MG63 (cell line): ENCODE measurements around the gene CAPG. TPM values are rescaled to one million over a fixed set of nuclear protein-coding genes. Genes with fewer than 3 reads are reported as not detected.

Experiments used
- DNase-seq: peaks from one replicate; pipeline ENCODE4 v3.0.0-alpha.2; 2020
- H3K27me3 ChIP-seq: fragments of 250-450 bp; sonication (Bioruptor Pico); 2 replicates; pipeline ENCODE4 v1.5.1; 2020; ENCODE audit warnings: mild to moderate bottlenecking, moderate library complexity
- H3K36me3 ChIP-seq: fragments of 250-450 bp; sonication (Bioruptor Pico); 2 replicates; pipeline ENCODE4 v1.5.1; 2020; ENCODE audit warnings: mild to moderate bottlenecking, moderate library complexity
- H3K4me3 ChIP-seq: fragments of 250-450 bp; sonication (Bioruptor Pico); 2 replicates; pipeline ENCODE4 v1.5.1; 2020; ENCODE audit warnings: mild to moderate bottlenecking, moderate library complexity
- H3K9me3 ChIP-seq: fragments of 250-450 bp; sonication (Bioruptor Pico); 2 replicates; pipeline ENCODE4 v1.5.1; 2020; ENCODE audit warnings: mild to moderate bottlenecking, moderate library complexity
- total RNA-seq: library from RNA; depleted of rRNA; stranded (reverse); fragments of >200 nt; shearing (Covaris generic); gene quantifications from 2 replicates; pipeline ENCODE4 v1.2.3, GENCODE V29; 2014; ENCODE audit warnings: low replicate concordance; rRNA removed

The CAPG gene
- total RNA-seq, 1 experiment from 2014 or later, result 538 TPM

GRCh38 chr2:85357736-85358135 lies 52.4 kb downstream of the CAPG start:
- Histone ChIP-seq H3K27me3 (no peaks in the 10 kb centered on the region), H3K9me3 (no peaks in the 10 kb centered on the region), H3K4me3 (no peak overlapping the region), H3K36me3 (peaks cover 37% of the 10 kb centered on the region)
- no peak for DNase-seq

DNA sequence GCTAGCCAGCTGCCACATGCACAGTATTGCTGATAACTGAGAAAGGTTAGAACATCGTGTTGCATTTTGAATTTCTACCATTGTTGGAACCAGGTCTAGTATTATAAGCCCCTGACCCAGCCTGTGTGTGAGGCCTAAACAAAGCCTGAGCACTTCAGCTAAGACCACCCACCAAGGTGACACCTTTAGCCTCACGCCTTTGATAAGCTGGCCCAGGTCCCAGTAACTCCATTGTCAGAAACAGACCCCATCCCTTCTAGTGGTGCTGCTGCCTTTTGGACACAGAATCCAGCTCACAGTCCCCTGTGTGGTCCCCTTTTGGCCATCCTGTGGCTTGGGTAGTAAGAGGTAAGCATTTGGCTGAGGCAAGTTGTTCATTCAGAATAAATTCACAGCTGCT lies 54.0 kb downstream of the CAPG start:
- Histone ChIP-seq H3K36me3 (peaks cover 38% of the 10 kb centered on the region), H3K27me3 (no peaks in the 10 kb centered on the region), H3K4me3 (no peak overlapping the region), H3K9me3 (no peaks in the 10 kb centered on the region)
- DNase-seq, result no peak

DNA sequence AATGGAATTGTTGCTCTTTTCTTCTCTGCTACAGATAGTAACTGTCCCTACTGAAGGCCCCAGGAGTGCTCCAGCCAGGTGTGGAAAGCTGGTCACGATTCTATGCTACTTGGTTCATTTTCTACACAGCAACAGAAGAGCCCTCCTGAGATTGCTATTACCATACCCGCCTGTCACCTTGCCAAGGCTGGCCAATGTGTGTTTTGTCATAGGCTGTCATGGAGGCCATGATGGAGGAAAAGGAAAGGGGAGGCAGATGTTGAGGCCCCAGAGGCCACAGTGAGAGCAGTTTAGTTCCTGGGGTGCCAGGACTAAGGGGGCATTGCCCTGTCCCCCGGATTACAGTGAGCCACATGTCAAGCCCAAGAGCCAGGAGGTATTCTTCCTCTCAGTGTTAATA lies 54.6 kb downstream of the CAPG start:
- Histone ChIP-seq H3K27me3 (no peaks in the 10 kb centered on the region), H3K36me3 (peaks cover 43% of the 10 kb centered on the region), H3K4me3 (peak overlapping the region; percentile 90), H3K9me3 (no peaks in the 10 kb centered on the region)
- no peak for DNase-seq

- no peak for DNase-seq
- Histone ChIP-seq H3K4me3 (peak overlapping the region; percentile 90), H3K9me3 (no peaks in the 10 kb centered on the region), H3K36me3 (peaks cover 48% of the 10 kb centered on the region), H3K27me3 (no peaks in the 10 kb centered on the region)
These were observed 55.1 kb downstream of the CAPG start for GRCh38 chr2:85355073-85355410.

- H3K9me3 ChIP-seq, result no peaks in the 10 kb centered on the region
- H3K27me3 ChIP-seq, result no peaks in the 10 kb centered on the region
- H3K36me3 ChIP-seq, result peaks cover 52% of the 10 kb centered on the region
- peak within 1 kb of the TSS; percentile 90 for H3K4me3 ChIP-seq
- DNase-seq, result peak; percentile 99
These were observed 55.7 kb downstream of the CAPG start, which contains the start of the genes ELMOD3 and RETSAT for GRCh38 chr2:85354286-85355072. Gene ELMOD3, plus strand, starts transcription at chr2:85354769. Its CDS starts 2,430 bp downstream, at chr2:85357199. Gene RETSAT, minus strand, starts transcription at chr2:85354528. Its CDS starts 21 bp downstream, at chr2:85354507.

- H3K9me3 ChIP-seq, result no peaks in the 10 kb centered on the region
- no peaks in the 10 kb centered on the region for H3K27me3 ChIP-seq
- peak overlapping the region; percentile 90 for H3K4me3 ChIP-seq
- peak; percentile 66 for DNase-seq
- peaks cover 57% of the 10 kb centered on the region for H3K36me3 ChIP-seq
These were observed 56.3 kb downstream of the CAPG start for GRCh38 chr2:85353876-85354285.

DNA sequence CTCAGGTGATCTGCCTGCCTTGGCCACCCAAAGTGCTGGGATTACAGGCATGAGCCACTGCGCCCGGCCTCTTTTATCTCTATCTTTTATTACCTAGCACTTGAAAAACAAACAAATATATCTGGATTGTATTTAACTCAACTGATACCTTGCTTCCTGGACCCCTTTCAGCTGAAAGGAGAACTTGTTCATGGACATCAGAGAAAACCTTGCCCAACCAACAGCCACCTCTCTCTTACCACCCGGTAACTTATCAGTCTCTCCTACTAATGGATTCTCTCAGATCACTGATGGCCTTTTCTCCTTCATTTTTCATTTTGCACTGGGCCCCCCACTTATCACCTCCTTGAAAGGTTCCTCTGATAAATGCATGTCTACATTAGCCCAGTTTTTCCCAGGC lies 62.6 kb downstream of the CAPG start:
- H3K9me3 ChIP-seq, result no peaks in the 10 kb centered on the region
- peaks cover 37% of the 10 kb centered on the region for H3K36me3 ChIP-seq
- no peaks in the 10 kb centered on the region for H3K27me3 ChIP-seq
- no peak for DNase-seq
- H3K4me3 ChIP-seq, result no peak overlapping the region

Other genes starting within 250 kb of the CAPG start
- 32.5 and 36.5 TPM in 2 replicates for gene TGOLN2, start 82.4 kb downstream of the CAPG start, total RNA-seq
- gene RETSAT, start 55.8 kb downstream of the CAPG start, total RNA-seq, result 28.3 and 40.1 TPM in 2 replicates
- 3.9 and 25.3 TPM in 2 replicates for gene ELMOD3, start 55.6 kb downstream of the CAPG start, total RNA-seq
- 0.76 and 1.2 TPM in 2 replicates for gene SH2D6, start 8.3 kb upstream of the CAPG start, total RNA-seq
- gene MAT2A, start 128.8 kb upstream of the CAPG start, total RNA-seq, result 116 and 137 TPM in 2 replicates
- 28.9 and 45.6 TPM in 2 replicates for gene GGCX, start 151.1 kb upstream of the CAPG start, total RNA-seq
- not detected in 2 replicates for gene VAMP8, start 167.2 kb upstream of the CAPG start, total RNA-seq
- gene VAMP5, start 174.1 kb upstream of the CAPG start, total RNA-seq, result 8.3 and 76.7 TPM in 2 replicates
- 167 and 209 TPM in 2 replicates for gene RNF181, start 185.4 kb upstream of the CAPG start, total RNA-seq
- 3.9 and 6.8 TPM in 2 replicates for gene TMEM150A, start 192.3 kb upstream of the CAPG start, total RNA-seq
- 16.2 and 17.3 TPM in 2 replicates for gene C2orf68, start 201.7 kb upstream of the CAPG start, total RNA-seq
- 86.8 and 313 TPM in 2 replicates for gene USP39, start 205.8 kb upstream of the CAPG start, total RNA-seq